HG02884 (cell line): ENCODE measurements around the gene GJA4.
"Not testable (repeated sequence)": the region's sequence is repeated elsewhere in the genome, so short reads cannot be mapped to it uniquely, and the experiment has no call there.

Source experiments
- ATAC-seq: cut with Tn5 transposase; IDR thresholded peaks from one replicate; pipeline ENCODE4 v1.9.1; 2021; ENCODE audit warnings: mild to moderate bottlenecking, moderate library complexity; ENCODE audit not compliant: unreplicated experiment

The GJA4 gene

DNA sequence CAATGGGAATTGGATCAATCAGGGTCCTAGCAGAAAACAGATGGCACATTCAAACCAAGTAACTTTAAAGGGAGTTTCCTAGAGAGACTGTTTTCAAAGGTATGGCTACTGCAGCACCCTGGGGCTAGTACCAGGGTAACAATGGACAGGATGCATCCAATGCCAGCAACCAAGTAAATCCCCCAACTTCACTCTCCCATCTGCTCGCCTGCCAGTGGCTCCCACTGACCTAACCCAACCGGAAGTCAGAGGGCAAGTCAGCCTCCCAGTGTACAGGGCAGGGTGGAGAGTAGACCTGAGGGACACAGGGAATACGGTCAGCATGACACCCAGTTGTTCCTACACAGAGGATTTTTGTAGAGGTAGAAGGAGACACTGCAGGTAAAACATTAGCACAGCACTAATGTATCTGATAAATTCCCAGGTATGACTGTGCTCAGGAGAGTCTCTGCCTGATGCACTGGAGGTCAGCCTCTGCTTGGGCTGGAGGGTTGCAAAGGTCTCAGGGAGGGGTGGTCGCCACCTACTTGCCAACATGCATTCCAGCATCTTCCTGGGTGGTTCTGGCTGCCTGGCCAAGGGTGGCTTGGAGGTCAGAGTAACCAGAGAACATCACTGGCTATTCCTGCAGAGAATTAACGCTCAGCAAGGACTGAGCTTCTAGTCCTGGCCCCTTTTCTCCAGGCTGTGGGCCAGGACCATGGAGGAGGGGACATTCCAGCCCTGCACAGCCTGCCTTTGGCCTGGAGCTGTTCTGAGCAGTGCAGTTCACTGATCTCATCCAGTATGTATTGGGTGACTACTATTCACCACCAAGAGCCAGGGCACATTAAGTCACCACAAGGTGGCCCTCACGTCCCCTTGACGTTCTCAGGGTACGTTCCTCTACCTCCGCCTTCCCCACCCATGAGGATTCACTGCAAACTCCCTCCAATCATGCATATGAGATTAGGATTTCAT, 5.1 kb upstream of the GJA4 start:
- no peak for ATAC-seq

DNA sequence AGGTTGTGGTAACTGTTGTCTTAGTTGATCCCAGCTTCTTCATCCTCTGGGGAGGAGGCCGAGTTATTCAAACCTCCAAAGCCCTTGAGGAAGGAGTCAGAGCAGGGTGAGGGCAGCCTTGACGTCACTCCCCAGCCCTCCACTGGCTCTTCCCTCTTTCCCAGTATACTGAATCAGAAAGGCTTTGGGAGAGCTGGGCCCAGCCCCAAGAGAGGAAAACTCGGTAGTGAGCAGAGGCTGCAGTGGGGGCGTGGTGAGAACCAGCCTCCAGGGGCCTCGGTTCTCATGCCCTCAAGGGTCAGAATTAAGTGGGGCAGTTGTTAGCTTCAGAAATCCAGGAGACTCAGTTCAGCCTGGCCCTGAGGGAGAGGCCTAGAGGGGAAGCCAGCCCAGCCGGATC, 1.8 kb upstream of the GJA4 start:
- ATAC-seq = no peak

DNA sequence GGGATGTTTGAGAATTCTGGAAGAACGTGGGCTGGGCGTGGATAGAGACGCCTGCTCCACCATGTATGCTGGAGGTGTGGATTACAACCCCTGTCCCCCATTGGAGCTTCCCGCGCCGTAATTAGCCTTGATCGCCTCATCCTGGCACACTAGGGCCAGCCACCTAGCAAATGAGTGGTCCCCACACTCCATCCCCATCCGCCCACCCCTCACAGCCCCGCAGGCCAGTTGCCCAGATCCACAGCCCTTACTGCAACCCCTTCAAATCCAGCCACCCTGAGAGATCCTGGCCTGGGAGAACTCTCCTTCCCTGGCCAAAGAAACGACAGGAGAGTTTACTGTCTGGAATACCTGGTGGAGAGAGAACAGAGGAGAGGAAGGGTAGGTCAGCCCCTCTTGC, 375 bp upstream of the GJA4 start:
- ATAC-seq = no peak

DNA sequence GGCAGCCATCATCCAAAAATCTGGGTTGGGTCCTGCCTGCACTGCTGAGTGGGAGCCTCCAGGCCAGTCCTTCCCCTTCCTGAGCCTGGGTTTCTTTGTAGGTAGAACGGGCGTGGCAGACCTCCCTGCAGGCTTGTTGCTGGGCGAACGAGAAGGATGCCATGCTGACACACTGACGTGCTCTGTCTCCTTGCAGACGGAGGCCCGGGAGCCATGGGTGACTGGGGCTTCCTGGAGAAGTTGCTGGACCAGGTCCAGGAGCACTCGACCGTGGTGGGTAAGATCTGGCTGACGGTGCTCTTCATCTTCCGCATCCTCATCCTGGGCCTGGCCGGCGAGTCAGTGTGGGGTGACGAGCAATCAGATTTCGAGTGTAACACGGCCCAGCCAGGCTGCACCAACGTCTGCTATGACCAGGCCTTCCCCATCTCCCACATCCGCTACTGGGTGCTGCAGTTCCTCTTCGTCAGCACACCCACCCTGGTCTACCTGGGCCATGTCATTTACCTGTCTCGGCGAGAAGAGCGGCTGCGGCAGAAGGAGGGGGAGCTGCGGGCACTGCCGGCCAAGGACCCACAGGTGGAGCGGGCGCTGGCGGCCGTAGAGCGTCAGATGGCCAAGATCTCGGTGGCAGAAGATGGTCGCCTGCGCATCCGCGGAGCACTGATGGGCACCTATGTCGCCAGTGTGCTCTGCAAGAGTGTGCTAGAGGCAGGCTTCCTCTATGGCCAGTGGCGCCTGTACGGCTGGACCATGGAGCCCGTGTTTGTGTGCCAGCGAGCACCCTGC, 1.4 kb downstream of the GJA4 start:
- ATAC-seq = no peak

DNA sequence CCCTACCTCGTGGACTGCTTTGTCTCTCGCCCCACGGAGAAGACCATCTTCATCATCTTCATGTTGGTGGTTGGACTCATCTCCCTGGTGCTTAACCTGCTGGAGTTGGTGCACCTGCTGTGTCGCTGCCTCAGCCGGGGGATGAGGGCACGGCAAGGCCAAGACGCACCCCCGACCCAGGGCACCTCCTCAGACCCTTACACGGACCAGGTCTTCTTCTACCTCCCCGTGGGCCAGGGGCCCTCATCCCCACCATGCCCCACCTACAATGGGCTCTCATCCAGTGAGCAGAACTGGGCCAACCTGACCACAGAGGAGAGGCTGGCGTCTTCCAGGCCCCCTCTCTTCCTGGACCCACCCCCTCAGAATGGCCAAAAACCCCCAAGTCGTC, 2.0 kb downstream of the GJA4 start:
- ATAC-seq = no peak

DNA sequence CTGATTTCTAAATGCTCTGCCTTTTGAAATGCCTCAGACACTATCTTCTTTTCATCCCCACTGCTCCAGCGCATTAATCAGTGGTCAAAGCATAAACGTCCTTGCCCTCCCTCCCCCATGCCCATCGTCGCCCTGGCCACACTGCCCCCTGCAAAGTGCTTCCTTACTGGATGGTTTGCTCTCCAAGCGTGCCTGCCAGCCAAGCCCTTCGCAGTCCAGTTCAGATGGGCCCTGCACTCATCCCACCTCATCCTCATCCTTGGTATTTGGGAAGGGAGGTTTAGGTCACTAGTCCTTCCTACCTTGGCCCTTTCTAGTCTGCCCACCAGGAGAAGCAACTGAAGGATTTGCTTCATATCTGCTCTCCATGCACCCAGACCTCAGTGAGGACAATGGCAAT, 3.1 kb downstream of the GJA4 start:
- no peak for ATAC-seq

DNA sequence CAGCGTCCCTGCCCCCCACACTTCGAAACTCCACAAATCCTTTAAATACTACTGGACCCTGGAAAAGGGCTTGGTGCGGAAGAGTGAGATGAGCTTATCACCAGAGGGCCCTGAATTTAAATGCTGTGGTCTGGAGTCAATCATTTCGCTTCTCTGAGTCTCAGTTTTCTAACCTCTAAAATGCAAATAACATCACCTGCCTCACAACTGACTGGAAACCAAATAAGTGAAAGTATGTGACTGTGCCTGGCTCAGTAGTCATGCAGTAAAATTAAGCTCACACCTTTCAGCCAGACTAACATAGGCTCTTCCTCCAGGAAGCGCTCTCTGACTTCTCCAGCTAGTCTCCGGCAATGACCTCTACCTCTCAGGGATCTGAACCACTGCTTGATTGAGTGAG, 4.2 kb downstream of the GJA4 start:
- peak; percentile 60 for ATAC-seq

DNA sequence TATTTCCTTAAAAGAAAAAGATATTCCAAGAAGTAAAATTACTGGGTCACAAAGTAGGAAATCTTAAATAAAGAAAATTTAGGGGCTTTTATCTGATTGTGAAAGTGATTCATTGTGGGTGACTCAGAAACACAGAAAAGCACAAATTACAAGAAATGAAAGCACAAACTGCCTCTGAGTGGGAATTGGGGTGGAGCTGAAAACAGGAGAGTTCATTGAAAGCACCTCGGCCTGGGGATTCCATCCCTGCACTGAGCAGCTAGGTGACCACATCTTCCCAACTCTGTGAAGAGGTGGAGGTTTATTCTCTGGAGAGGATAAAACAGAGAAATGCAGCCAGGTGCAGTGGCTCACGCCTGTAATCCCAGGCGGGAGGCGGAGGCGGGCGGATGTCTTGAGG, 7.4 kb downstream of the GJA4 start:
- ATAC-seq = no peak

DNA sequence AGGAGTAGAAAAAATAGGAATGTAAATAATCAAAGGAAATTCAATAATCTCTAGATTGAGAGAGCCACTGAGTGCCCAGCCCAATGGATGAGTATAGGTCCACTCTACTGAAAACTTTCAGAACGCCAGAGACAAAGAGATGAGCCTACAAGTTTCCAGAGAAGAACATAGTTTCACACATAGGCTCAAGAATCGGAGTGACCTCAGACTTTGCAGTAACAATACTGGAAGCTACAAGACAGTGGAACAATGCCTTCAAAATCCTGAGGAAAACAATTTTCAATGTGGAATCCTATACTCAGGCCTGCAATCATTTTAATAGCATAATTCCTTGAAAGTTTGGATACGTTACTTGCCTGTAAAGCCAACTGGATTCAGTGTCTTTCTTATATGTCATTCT, 11.0 kb downstream of the GJA4 start:
- no peak for ATAC-seq

DNA sequence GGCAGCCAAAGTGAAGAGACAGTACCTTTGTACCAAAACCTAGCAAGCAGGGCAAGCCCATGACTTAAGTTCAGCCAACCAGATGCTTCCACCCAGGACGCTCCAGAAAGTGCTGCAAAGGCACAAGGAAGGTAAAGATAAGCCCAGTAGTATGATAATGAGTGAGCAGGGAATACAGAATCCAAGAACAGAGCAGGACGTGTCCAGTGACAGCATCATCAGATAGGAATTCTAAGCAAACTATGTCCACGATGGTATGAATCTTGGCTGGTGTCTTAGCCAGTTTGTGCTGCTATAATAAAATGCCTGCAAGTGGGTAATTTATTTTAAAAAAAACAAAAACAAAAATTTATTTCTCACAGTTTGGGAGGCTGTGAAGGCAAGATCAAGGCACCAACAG, 13.6 kb downstream of the GJA4 start:
- ATAC-seq = no peak

DNA sequence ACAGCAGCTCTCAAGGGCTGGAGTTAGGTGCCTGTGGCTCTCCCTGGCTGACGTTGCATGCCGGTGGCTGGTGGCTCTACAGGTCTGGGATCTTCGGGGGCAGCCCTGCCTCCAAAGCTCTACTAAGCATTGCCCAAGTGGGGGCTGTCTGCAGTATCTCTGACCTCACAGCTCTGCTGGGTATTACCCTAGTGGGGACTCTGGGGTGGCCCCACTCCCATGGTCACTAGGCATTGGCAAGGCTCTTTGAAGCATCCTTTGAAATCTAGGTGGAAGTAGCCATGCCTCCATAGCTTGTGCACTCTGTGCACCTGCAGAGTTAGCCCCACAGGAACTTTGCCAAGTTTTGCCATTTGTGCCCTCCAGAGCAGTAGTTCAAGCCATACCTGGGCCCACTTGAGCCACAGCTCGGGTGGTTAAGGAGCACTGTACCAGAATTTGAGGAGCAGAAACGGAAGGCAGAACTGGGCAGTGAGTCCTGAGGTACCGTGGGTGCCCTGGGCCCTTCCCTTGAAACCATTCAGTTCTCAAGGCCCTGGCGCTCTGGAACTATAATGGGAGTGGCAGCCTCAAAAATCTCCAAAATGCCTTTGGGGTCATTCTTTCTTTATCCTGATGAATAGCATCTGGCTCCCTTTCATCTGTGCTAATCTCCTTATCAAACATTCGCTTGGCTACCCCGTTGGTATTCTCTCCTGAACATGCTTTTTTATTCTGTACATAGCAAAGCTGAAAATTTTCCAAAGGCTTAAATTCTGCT, 15.4 kb downstream of the GJA4 start:
- no peak for ATAC-seq

DNA sequence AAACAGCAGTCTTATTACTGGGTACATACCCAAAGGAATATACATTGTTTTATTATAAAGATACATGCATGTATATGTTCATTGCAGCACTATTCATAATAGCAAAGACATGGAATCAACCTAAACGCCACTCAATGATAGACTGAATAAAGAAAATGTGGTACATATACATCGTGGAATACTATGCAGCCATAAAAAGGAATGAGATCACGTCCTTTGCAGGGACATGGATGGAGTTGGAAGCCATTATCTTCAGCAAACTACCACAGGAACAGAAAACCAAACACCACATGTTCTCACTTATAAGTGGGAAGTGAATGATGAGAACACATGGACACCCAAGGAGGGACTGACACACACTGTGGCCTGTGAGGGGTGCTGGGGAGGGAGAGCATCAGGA, 18.0 kb downstream of the GJA4 start:
- ATAC-seq = not testable (repeated sequence)

DNA sequence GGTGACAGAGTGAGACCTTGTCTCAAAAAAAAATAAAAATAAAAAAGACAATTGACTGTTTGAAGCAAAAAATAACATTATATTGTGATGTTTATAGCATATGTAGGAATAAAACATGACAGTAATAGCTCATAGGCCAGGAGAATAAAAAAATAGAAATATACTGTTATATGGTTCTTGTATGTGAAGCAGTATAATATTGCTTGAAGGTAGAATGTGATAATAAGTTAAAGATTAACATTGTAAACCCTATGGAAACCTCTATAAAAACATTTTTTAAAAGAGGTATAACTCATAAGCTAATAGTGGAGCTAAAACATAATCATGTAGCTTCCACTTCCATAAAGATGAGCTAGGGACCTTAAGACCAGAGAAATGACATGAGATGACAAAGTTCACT, 23.5 kb downstream of the GJA4 start:
- no peak for ATAC-seq

DNA sequence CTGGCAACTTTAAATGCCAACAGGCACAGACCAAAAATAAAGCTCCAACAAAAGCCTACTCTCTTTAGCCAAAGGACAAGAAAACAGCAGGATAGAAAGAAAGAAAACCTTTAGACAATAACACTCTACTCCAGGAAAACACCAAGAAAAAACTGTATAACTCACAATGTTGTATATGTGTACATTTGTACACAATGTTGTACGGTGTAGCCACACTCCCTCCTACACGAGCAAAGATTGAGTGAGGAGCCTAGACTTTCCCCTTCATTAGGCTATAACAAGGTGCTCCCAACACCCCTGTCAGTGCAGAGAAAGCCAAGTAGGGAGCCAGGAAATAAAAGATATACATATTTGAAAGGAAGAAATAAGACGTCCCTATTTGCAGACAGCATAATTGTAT, 24.0 kb downstream of the GJA4 start:
- no peak for ATAC-seq

DNA sequence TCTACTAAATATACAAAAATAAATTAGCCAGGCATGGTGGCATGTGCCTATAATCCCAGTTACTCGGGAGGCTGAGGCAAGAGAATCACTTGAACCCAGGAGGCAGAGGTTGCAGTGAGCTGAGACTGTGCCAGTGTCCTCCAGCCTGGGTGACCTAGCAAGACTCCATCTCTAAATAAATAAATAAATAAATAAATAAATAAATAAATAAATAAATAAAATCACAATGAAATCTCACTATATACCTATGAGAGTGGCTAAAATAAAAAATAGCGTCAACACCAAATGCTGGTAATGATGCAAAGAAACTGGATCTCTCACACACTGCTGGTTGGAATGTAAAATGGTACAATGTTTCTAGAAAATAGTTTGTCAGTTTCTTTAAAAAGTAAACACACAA, 26.1 kb downstream of the GJA4 start:
- not testable (repeated sequence) for ATAC-seq

DNA sequence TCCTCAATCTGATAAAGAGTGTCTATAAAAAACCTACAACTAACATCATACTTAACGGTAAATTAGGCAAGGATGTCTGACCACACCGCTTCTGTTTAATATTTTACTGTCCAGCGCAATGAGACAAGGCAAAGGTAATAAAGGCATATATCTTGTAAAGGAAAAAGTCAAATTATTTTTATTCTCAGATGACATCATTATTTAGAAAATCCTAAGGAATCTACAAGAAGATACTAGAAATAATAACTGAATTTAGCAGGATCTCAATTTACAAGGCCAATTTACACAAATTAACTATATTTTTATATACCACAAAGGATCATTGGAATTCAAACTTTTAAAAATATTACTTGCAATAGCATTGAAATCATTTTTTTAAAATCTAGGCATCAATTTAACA, 29.4 kb downstream of the GJA4 start:
- no peak for ATAC-seq

DNA sequence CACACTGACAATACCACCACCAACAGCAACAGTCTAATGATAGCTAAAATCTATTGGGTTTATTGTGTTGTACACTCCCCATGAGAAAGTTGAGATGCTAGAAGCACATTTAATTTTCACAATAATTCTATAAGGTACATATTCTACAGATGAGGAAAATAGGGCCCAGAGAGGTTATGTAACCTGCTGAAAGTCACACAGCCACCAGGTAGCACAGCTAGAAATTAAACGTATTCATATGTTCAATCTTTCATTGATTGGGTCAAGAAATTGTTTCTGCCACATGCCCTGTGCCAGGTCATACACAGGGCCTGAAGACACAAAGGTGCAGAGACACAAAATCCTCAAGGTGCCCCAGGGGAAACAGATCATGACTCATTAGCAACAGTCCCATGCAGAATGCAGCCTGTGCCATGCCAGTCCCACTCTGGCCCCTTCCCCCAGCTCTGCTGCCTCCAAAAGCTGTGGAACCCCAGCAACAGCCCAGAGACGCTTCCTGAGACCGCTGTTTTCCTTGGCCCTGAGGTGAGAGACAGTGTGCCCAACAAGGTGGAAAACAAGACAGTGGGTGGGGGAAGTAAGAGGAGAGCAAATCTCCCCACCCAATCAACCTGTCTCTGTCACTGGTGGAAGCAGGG, 32.1 kb downstream of the GJA4 start:
- ATAC-seq = no peak

DNA sequence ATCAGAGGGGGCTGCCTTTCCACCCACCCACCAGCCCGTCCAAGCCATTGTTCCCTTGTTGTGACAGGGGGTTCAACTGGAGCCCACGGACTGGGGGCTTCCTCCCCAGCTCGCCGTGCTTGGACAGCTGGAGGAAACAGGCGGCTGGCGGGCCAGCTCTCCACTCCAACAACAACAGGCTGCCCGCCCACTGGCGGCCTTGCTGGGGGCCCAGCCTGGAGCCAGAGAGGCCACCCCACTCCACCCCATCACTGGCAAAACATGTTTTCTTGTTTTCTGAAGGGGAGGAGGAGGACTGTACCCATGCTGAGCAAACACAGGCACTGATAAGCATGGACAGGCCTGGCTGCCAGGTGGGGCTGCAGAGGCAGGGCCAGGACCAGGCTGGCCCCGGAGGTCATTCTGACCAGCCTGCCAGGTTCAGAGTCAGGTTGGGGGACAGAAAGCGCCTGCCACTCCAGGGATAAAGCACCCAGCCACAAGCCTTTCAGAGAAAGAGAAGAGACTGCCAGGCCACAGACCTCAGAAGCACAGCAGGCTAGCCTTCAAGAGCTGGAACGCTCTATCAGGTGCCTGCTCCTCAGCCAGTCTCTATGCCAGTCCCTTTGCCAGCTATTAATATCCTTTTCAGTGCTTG, 32.8 kb downstream of the GJA4 start:
- no peak for ATAC-seq

DNA sequence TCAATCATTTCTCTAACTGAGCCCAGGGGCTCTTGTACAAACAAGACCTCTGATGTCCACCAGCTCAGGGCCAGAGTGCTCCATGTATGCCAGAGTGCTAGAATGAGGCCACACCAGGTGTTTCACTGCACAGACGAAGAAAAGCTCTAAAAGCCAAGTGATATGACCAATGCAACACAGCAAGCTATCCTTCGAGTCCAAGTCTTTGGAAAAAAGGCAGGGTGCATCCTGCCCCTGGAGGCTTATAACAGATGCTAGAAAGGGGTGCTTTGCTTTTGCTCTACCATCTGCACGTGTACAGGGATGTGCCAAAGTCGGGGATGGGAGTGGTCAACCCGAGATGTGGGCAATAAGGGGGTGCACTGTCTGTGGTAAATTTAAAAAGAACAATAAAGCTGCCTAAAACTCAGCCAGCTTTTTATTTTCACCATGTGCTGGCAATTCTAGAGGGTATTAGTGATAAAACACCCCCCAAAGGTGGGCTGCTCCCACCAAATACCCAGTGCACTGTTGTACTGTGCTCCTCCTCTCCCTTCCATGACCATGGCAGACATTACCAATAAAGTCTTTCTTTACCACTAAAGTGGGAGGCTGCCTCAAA, 34.6 kb downstream of the GJA4 start:
- no peak for ATAC-seq

DNA sequence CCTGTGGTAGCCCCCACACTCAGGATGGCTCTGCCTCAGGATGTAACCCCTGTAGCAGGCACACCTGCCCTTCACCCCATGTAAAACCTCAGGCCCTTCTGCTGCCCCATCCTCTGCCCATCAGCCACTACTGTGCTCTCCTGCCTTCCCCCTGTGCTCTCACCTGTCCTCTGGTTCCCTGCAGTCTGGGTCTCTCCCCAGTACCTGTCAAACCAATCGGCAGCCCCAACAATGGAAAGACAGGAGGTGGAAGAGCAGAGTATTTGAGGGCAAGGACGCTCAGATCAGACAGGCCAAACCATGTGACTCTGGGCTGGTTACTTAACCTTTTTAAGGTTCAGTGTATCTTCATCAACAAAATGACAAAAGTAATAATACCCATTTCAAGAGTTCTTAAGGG, 35.8 kb downstream of the GJA4 start:
- no peak for ATAC-seq
